Transverse colon (tissue), 4 donors: Measurements from ENCODE around the gene RPRD1B. TPM values are rescaled to one million over a fixed set of nuclear protein-coding genes. Genes with fewer than 3 reads are reported as not detected.
"Not testable (repeated sequence)": the region's sequence is repeated elsewhere in the genome, so short reads cannot be mapped to it uniquely, and the experiment has no call there.

Source experiments
- DNase-seq: peaks from one replicate; pipeline ENCODE4 v3.0.0-alpha.2; 2019
- H3K27ac ChIP-seq, 4 donors: fragments of 200-600 bp; sonication (generic); 2 replicates each; pipeline ENCODE4 v1.5.1; 2016 to 2018; ENCODE audit warnings: inconsistent platforms in 4 of 4
- H3K27me3 ChIP-seq: fragments of 200-600 bp; sonication (generic); 2 replicates; pipeline ENCODE4 v1.5.1; 2017; ENCODE audit warnings: inconsistent platforms
- H3K36me3 ChIP-seq, 4 donors: fragments of 200-600 bp; sonication (generic); 2 replicates each; pipeline ENCODE4 v1.5.1; 2017 to 2019; ENCODE audit warnings: inconsistent platforms in 4 of 4
- H3K4me1 ChIP-seq, 4 donors: fragments of 200-600 bp; sonication (generic); 2 replicates each; pipeline ENCODE4 v1.5.1; 2017 to 2020; ENCODE audit warnings: inconsistent platforms in 4 of 4
- H3K4me3 ChIP-seq, 4 donors: fragments of 200-600 bp; sonication (generic); 1 replicate in 1 of 4; 2 replicates in 3 of 4; pipeline versions ENCODE4 v1.5.1 to v1.6.1; 2017 to 2019; ENCODE audit warnings: inconsistent platforms in 4 of 4
- H3K9me3 ChIP-seq, 2 donors: fragments of 200-600 bp; sonication (generic); 2 replicates each; pipeline ENCODE4 v1.5.1; 2017 to 2019; ENCODE audit warnings: inconsistent platforms in 2 of 2
- EP300 ChIP-seq: sonication (generic); formaldehyde crosslinking; IDR thresholded peaks from one replicate; pipeline ENCODE4 v1.6.1; 2017; ENCODE audit warnings: antibody characterized with exemption, low read depth
- POLR2A ChIP-seq: fragments of 450-650 bp; IDR thresholded peaks from one replicate; pipeline ENCODE4 v1.6.1; 2016; ENCODE audit warnings: antibody characterized with exemption, mild to moderate bottlenecking, moderate library complexity
- POLR2AphosphoS5 ChIP-seq, 3 donors: sonication (generic); formaldehyde crosslinking; IDR thresholded peaks; one replicate each; pipeline ENCODE4 v1.6.1; 2016; ENCODE audit warnings: antibody characterized with exemption in 3 of 3
- WGBS, 2 donors: methylation state at CpG; one replicate each; pipeline ENCODE4 v1.1.5; 2018; ENCODE audit warnings: low coverage in 1 of 2; 5-methylcytosine and 5-hydroxymethylcytosine counted together
- in situ Hi-C, 4 donors: fragments of 200-750 bp; cut with MboI; loops; one replicate each; pipeline versions ENCODE4 v1.15.0 to v1.15.1; 2017; ENCODE audit warnings: low sequenced_read_pairs in 3 of 4, low pct_ligation_motif_present in 1 of 4, low pct_unique_long_range_greater_than_20kb in 1 of 4
- intact Hi-C: fragments of 100-400 bp; cut with DNase I; formaldehyde crosslinking; loops from one replicate; pipeline ENCODE4 v1.15.1; 2023; ENCODE audit warnings: low total_unique reads
- total RNA-seq, 4 donors: library from RNA; depleted of rRNA; stranded (reverse); fragments of >200 nt; gene quantifications; one replicate each; pipeline ENCODE4 v1.1.0, GENCODE V29; 2016
- TF ChIP-seq, protein P1 (sequence below), 5 experiments: fragments of 200-600 bp in 3 of 5; fragments of 450-650 bp in 2 of 5; sonication (generic) in 3 of 5; IDR thresholded peaks; 1 replicate in 2 of 5; 2 replicates in 3 of 5; pipeline ENCODE4 v1.5.1; 2016 to 2017; ENCODE audit warnings: antibody characterized with exemption in 5 of 5, inconsistent platforms in 3 of 5, mild to moderate bottlenecking in 2 of 5, moderate library complexity in 1 of 5

Gene RPRD1B
- total RNA-seq, 4 donors from 2014 or later = 16.5 to 35.9 (median 21.0) TPM

DNA sequence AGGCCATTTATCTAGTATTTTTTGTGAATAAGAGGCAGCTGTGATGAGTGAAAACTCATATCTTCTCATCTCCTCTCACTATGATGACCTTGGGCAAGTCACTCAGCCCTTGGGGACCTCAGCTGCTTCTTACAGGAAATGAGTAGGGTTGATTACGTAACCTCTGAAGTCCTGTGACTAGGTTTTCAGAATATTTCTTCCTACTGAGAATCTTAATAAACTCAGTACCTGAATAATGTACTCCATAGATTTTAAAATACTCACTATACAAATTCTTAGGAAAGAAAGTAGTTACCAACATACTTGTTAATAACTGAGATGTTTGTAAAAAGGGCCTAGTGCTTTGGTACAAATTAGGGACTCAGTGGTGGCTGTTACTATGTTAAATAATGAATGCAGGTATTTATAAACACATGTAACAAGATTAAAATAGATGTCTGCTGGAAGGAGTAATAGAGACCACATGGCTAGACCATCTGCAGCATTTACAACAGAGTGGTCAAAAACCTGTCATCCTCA lies 60.9 kb downstream of the RPRD1B start:
- no peak overlapping the region for H3K4me3 ChIP-seq
- intact Hi-C loops (no loop called here), in situ Hi-C loops (no loop called here)
- peak; percentile 33 for DNase-seq
- peaks cover 0 to 35% (median 15%) of the 10 kb centered on the region in 4 donors for H3K4me1 ChIP-seq
- H3K27me3 ChIP-seq = no peaks in the 10 kb centered on the region
- 59% methylated on average over 1 of the region's 1 CpG; no CpG with 5 or more reads in 1 of the 2 donors for WGBS, 2 donors
- H3K36me3 ChIP-seq = peaks cover 0 to 14% (median 4%) of the 10 kb centered on the region in 4 donors
- H3K27ac ChIP-seq = peak overlapping the region in 3 of 4 donors; percentile 35 to 64 (median 40)
- no peaks in the 10 kb centered on the region for H3K9me3 ChIP-seq
- TF ChIP-seq EP300 (no peak), POLR2AphosphoS5 (IDR thresholded peaks at IDR 0.05) (no peak)
- TF ChIP-seq, protein P1, sequence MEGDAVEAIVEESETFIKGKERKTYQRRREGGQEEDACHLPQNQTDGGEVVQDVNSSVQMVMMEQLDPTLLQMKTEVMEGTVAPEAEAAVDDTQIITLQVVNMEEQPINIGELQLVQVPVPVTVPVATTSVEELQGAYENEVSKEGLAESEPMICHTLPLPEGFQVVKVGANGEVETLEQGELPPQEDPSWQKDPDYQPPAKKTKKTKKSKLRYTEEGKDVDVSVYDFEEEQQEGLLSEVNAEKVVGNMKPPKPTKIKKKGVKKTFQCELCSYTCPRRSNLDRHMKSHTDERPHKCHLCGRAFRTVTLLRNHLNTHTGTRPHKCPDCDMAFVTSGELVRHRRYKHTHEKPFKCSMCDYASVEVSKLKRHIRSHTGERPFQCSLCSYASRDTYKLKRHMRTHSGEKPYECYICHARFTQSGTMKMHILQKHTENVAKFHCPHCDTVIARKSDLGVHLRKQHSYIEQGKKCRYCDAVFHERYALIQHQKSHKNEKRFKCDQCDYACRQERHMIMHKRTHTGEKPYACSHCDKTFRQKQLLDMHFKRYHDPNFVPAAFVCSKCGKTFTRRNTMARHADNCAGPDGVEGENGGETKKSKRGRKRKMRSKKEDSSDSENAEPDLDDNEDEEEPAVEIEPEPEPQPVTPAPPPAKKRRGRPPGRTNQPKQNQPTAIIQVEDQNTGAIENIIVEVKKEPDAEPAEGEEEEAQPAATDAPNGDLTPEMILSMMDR (IDR thresholded peaks at IDR 0.05) = no peak

DNA sequence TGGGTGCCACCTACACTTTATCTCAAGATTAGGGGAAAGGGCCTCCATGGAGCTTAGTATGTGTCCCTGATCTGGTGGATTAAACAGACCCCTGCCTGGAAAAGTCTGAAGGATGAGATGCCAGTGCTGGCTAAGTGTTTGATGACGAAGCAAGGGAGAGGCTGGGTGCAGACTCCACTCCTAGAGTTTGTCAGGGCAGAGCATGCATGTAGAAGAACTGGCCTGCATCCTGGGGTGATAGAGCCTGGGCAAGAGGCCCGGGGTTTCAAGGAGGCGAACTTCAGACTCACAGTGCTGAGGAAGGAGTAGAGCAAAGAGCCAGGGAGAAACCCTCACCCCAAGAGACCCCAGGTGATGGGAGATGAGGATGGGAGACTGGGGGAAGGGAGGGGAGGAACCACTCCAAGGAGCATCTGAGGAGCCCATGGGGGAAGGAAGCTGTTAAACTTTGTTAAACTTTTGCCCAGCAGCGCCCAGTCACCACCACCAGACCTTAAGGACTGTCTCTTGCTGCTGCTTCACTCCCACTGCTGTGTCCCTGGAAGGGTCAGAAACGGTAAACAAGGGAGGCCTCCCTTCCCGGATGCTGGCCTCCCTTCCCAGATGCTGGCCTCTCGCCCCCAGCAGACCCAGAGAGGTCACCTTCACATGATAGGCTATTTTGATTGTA lies 61.6 kb downstream of the RPRD1B start:
- Histone ChIP-seq H3K36me3 (peaks cover 0 to 7% (median 3%) of the 10 kb centered on the region in 4 donors), H3K9me3 (no peaks in the 10 kb centered on the region), H3K27me3 (no peaks in the 10 kb centered on the region), H3K4me3 (no peak overlapping the region), H3K4me1 (peaks cover 0 to 35% (median 15%) of the 10 kb centered on the region in 4 donors), H3K27ac (peak overlapping the region; percentile 35 to 64 (median 40))
- intact Hi-C loops (no loop called here), in situ Hi-C loops (no loop called here)
- WGBS, 2 donors = 60 to 72% methylated on average over 1 to 7 of the region's 7 CpGs
- no peak for DNase-seq
- TF ChIP-seq POLR2AphosphoS5 (IDR thresholded peaks at IDR 0.05) (no peak), POLR2A (no peak), EP300 (no peak)
- TF ChIP-seq, protein P1 (IDR thresholded peaks at IDR 0.05) = no peak

DNA sequence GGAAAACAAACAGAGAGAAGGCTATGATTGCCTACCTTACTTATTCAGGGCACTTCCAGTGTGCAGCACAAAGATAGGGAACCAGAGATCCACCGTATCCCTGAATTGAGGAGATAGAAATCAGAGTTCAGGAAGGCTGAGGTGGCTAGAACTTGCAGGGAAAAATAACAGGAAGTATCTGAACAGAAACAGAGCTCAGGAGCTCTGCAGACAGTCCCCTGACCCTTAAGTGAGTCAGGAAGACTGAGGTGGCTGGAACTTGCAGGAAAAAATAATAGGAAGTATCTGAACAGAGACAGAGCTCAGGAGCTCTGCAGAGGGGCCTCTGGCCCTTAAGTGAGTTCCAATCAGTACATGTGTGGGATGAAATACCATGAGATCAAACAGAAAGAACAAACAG lies 65.4 kb downstream of the RPRD1B start:
- no peak for DNase-seq
- H3K27ac ChIP-seq = no peak overlapping the region
- intact Hi-C loops = no loop called here
- H3K4me1 ChIP-seq = peaks cover 0 to 19% (median 11%) of the 10 kb centered on the region in 4 donors
- H3K9me3 ChIP-seq = no peaks in the 10 kb centered on the region
- H3K4me3 ChIP-seq = no peak overlapping the region
- H3K36me3 ChIP-seq = no peaks in the 10 kb centered on the region
- WGBS, 2 donors = 73 to 88% methylated on average over 1 of the region's 1 CpG
- in situ Hi-C loops = no loop called here
- H3K27me3 ChIP-seq = no peaks in the 10 kb centered on the region
- TF ChIP-seq POLR2AphosphoS5 (IDR thresholded peaks at IDR 0.05) = no peak

DNA sequence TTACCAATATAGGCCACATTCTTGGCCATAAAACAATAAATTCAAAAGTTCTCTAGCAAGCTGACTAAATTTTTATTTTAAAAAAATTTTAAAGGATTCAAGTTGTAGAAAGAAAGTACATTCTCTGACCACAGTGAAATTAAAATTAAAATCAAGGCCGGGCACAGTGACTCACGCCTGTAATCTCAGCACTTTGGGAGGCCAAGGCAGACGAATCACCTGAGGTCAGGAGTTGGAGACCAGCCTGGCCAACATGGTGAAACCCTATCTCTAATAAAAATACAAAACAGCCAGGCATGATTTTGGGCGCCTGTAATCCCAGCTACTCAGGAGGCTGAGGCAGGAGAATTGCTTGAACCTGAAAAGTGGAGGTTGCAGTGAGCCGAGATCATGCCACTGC lies 68.7 kb downstream of the RPRD1B start:
- H3K9me3 ChIP-seq, H3K36me3 ChIP-seq, DNase-seq, in situ Hi-C loops, H3K4me1 ChIP-seq, intact Hi-C loops, H3K27ac ChIP-seq, H3K27me3 ChIP-seq, H3K4me3 ChIP-seq: not testable (repeated sequence)
- WGBS, 2 donors = 93 to 98% methylated on average over 3 to 5 of the region's 5 CpGs

DNA sequence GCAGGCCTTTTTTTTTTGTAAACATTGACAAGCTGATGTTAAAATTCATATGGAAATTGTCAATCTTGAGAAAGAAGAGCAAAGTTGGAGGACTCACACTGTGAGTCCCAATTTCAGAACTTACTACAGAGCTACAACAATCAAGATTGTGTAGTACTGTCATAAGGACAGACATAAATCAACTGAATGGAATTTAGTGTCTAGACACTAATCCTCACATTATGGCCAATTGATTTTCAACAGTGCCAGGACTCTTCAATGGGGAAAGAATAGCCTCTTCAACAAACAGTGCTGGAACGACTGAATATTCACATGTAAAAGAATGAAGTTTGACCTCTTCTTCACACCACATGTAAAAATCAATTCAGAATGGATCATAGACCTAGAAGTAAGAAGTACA lies 70.7 kb downstream of the RPRD1B start:
- in situ Hi-C loops = no loop called here
- Histone ChIP-seq H3K4me1 (peaks cover under 1 to 14% (median 6%) of the 10 kb centered on the region in 4 donors), H3K4me3 (no peak overlapping the region), H3K36me3 (no peaks in the 10 kb centered on the region), H3K27me3 (no peaks in the 10 kb centered on the region), H3K27ac (no peak overlapping the region), H3K9me3 (no peaks in the 10 kb centered on the region)
- TF ChIP-seq EP300 (no peak), POLR2A (no peak)
- WGBS, 2 donors = 38% methylated on average over 1 of the region's 1 CpG; no CpG with 5 or more reads in 1 of the 2 donors
- intact Hi-C loops = no loop called here
- DNase-seq = no peak
